ENCODE measurements around the gene TTC39B.

TTC39B gene

GRCh38 chr9:15160673-15161072 lies 146.3 kb downstream of the TTC39B start:
- peak; percentile 76 for DNase-seq

- DNase-seq, result no peak
These were observed 149.0 kb downstream of the TTC39B start for GRCh38 chr9:15158064-15158463.

DNA sequence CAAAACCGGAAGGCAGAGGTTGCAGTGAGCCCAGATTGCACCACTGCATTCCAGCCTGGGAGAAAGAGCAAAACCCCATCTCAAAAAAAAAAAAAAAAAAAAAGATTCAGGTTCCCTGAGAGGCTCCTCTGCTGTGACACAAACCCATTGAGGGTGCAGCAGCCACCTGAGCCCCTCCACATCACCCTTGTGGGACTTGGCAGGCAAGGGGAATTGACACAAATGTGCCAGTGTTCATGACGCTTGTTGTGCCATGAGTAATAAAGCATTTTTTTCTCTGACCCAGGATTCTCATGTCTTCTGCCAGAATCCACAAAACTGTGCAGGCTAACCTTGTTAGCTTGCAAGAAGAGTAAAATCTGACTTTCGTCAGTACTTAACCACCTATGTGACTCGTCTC lies 149.6 kb downstream of the TTC39B start:
- DNase-seq, result no peak

GRCh38 chr9:15156241-15156640 lies 150.8 kb downstream of the TTC39B start:
- DNase-seq, result no peak

DNA sequence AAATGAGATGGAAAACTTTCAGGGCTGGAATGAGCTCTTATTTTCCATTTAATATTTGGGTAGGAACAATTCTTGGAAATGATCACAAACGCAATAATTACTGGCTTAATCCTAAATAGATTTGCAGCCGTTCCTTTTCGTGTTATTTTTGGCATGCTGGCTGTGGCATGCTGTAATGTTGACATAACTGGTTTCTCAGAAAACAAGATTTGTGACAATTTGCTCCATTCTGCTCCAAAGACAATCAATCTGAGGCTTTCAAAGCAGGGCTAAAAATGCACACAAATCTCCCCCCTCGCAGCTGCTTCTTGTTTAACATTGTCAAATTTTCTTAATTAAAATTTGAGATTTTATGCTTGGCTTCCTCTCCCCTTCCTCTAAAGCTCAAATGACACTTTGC lies 151.2 kb downstream of the TTC39B start:
- DNase-seq, result no peak

- DNase-seq, result no peak
These were observed 151.7 kb downstream of the TTC39B start for GRCh38 chr9:15155323-15155722.

- DNase-seq, result no peak
These were observed 152.3 kb downstream of the TTC39B start for GRCh38 chr9:15154677-15155076.

GRCh38 chr9:15153961-15154360 lies 153.1 kb downstream of the TTC39B start:
- DNase-seq, result no peak

DNA sequence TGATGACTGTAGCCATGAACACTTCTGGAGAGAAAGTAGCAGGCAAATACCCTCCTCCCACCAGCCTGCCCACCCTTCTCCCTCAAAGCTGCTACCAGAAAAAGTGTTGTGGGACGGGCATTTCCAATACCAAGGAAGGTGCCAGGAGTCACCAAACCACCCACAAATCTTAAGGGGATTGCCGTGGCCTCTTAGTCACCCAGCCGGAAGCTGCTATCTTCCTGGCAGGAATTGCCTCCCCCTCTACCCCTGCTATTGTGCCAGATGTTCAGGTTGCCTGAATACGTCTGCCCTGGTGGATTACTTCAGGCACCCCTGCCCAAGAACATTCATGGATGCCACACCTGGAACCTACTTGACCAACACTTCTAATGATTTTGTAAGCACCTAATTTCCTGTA lies 156.1 kb downstream of the TTC39B start:
- no peak for DNase-seq

DNA sequence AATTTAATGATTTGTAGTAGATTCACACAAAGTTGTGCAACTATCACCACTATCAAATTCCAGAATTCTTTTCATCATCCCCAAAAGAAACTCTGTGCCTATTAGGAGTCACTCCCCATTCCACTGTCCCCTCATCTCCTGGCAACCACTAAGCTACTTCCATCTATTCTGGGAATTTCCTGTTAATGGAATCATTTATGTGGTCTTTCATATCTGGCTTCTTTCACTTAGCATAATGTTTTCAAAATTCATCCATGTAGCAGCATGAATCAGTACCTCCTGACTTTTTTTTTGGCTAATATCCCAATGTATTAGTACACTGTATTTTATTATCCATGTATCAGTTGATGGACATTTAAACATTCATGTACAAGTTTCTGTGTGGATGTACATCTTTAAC lies 157.6 kb downstream of the TTC39B start:
- no peak for DNase-seq

DNA sequence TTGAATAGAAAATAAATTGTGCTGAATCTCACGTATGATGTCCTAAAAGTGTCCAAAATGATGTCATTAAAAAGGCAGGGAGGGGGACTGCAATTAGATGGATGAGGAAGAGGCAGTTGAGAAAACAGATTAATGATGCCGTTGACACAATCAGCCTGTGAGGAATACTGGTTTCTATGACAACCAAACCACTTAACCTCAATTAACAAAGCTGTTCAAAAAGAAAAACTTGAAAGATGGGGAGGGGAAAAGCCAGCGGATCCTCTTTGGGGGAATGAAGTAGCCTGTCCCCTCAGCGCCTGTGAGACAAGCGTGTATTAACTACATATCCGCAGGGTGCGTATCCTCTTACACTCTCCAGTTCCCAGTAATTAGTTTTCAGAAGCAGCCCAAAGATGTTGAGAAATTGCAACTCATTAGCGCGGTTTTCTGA lies 160.7 kb downstream of the TTC39B start:
- DNase-seq, result no peak

GRCh38 chr9:15144622-15145061 lies 162.4 kb downstream of the TTC39B start:
- DNase-seq, result peak; percentile 25

DNA sequence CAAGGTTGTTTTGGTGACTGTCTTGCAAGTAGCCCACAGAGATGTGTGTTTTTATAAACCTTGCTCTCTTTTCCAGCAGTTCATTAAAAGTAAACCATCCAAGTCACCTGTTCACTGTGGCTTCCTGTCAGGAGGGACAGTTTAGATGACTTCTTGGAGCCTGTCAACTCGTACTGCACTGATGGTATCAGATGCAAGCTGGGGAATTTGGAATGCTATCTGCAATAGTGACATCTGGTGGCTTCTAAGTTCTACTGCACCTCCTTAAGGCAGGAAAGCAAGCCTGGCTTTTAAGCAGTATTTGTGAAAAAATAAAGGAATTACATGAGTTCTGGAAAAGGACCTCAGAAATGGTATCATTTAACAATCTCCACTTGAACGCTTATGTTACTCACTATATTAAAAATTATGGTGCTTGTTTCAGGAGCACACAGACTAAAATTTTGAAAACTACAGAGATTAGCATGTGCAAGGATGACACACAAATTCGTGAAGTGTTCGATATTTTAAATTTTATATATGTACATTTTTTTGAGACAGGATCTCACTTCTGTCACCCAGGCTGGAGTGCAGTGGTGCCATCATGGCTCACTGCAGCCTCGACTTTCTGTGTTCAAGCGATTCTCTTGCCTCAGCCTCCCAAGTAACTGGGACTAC lies 164.0 kb downstream of the TTC39B start:
- DNase-seq, result peak; percentile 45

DNA sequence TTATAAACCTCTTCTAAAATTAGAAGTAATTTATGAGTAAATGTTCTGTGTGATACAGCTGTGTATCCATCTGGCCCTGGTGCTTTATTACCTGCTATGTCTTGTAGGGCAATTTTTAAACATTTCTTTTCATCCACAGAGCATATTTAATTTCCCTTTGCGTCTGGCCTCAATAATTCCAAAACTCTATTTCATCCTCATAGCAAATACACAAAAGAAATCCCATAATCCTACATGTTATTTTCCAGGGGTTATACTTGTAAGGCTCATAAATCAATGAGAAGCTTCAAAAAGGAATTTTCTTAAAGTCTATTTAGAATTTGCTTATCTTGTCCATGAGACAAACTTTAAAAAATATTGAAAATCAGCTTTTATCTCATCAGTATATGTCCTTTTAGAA lies 167.0 kb downstream of the TTC39B start:
- DNase-seq, result no peak

- DNase-seq, result no peak
These were observed 167.5 kb downstream of the TTC39B start for GRCh38 chr9:15139469-15139868.

DNA sequence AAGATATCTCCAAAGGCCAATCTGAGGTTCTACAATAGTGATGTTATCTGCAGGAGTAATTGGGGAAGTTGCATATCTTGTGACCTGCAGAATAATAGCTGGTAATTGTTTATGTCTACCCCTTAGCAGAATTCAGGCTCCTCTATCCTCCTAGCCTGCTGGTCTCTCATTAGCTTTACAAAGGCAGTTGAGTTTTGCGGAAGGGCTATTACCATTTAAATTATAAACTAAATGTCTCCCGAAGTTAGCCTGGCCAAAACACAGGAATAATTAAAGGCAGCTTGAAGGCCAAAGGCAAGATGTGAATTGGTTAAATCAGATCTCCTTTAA lies 168.7 kb downstream of the TTC39B start:
- no peak for DNase-seq

GRCh38 chr9:15137658-15138356 lies 169.2 kb downstream of the TTC39B start:
- no peak for DNase-seq

DNA sequence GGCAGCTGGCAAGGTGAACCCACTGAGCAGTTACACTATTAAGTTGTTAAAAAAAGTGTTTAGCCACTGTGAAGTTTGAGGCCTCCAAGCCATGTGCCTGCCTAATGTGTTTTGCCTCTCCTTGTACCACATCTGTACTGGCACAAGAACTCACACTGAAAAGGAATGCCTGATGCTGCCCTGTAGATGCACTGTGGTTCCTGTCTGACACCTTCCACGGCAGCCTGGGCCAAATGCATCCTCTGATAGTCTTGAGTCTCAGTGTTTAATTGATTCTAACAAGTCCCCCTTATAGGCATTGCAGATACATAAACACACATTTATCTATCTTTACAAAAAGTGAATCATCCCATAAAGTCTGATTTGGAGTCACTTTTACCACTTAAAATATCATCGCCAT lies 169.9 kb downstream of the TTC39B start:
- DNase-seq, result no peak

DNA sequence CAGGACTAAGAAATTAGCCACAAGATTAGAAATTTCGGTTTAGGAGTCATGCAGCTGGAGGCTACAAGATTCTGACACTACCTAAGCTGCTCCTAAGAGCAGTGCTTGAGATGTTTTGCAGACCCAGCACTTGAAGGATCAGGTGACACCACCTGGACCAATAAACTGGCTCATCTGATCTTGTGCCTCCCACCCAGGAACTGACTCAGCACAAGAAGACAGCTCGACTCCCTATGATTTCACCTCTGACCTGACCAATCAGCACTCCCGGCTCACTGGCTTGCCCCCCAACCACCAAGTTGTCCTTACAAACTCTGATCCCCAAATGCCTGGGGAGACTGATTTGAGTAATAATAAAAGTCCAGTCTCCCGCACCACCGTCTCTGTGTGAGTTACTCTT lies 170.4 kb downstream of the TTC39B start:
- DNase-seq, result peak; percentile 20

DNA sequence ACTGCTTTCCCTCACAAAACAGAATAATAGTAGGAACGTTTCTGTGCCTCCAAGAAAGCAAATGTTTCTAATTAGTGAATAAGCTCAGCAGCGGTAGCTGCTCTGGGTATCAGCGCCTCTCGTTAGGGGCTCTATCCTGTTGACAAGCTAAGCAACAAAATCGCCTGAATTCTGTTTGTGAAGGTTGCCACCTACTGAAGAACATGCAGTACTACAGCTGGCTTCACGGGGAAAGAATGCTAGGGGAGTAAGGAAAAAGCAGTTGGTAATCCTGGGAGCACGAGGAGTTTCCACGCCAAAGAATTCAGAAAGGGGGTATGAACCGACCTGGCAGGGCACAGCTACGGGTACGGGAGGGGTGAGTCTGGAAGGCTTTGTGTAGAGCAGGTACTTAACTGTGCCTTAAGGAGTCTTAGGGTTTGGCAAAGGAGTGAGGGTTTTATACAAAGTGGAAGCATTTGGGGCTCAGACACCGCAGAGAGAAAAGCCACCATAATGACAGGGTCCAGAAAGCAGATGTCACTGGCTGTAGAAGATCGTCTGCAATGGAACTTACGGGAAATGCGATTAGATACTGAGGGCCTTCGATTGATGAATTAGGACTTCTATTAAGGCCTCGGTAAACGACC lies 171.7 kb downstream of the TTC39B start:
- DNase-seq, result peak; percentile 75

DNA sequence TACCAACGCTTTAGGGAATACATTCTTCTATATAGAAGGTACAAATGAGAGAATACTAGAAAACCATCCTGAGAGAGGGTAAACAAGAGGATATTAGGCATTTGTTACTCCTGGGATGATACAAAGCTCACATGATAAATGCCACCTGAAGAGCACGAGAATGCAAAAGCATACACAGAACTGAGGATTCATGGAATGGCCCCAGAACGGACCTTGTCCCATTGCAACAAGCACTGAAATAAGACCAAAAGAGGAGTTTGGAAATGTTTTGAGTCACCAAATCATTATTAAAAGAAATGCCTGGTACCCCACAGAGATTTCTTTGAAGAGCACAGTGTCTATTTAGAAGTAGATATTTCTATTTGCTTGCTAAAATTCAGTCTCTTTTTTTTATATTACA lies 173.5 kb downstream of the TTC39B start:
- DNase-seq, result no peak

DNA sequence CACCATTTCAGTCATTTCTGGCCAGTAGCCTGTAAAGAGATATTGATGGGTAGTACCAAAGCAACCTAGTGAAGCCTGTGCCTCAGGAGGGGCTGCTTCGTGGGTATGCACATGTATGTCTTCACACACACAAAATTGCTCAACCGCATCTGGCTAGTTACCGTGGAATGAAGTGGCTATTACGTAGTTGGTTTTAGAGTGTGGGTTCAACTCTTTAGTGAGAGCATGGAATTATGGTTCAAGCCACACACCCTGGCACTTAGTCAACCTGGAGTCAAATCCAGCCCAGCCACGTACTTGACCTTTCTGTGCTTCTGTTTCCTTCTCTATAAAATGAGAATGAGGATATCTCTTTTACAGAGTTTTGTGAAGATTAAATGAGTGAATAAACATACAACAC lies 174.9 kb downstream of the TTC39B start:
- DNase-seq, result no peak

DNA sequence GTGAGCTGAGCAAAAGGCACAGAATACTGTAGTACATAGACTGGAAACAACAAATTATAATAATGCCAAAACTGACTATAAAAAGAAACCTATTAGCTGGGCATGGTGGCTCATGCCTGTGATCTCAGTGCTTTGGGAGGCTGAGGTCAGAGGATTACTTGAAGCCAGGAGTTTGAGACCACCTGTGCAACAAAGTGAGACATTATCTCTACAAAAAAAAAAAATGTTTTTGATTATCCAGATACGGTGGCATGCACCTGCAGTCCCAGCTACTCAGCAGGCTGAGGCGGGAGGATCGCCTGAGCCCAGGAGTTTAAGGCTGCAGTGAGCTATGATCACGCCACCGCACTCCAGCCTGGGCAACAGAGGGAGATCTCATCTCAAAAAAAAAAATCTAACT lies 175.9 kb downstream of the TTC39B start:
- DNase-seq, result no peak

DNA sequence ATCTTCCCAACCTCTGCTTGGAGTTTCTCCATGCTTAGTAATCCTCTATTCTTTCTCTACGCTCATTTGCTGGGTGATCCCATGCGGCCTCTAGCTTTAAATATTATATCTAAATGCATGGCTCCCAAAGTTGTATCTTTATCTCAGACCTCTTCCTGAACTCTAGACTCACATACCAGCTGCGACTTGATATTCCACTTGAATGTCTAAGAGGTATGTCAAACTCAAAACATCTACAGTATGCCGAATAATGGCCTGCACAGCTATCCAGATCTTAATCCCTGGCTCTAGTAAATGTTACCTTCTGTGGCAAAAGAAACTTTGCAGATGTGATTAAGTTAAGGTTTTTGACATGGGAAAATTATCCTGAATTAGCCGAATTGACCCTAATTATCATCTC lies 179.2 kb downstream of the TTC39B start:
- no peak for DNase-seq

- DNase-seq, result no peak
These were observed 185.4 kb downstream of the TTC39B start for GRCh38 chr9:15121630-15122029.

All from EL (cell line).